ENCODE measurements around the gene GJB5. TPM values are rescaled to one million over a fixed set of nuclear protein-coding genes. Genes with fewer than 3 reads are reported as not detected.

GJB5 gene
- total RNA-seq, 6 donors from 2014 or later = 0.17 to 0.89 (median 0.30) TPM; not detected in 3

GRCh38 chr1:34779526-34779925 lies 24.7 kb downstream of the GJB5 start:
- H3K9me3 ChIP-seq = no peaks in the 10 kb centered on the region
- H3K4me1 ChIP-seq = peaks cover 12 to 17% (median 14%) of the 10 kb centered on the region in 4 donors
- no peak overlapping the region for H3K4me3 ChIP-seq
- 80 to 81% methylated on average over 5 of the region's 5 CpGs for WGBS, 2 donors
- no peak for TF ChIP-seq POLR2A (IDR thresholded peaks at IDR 0.05)
- TF ChIP-seq, protein P1, sequence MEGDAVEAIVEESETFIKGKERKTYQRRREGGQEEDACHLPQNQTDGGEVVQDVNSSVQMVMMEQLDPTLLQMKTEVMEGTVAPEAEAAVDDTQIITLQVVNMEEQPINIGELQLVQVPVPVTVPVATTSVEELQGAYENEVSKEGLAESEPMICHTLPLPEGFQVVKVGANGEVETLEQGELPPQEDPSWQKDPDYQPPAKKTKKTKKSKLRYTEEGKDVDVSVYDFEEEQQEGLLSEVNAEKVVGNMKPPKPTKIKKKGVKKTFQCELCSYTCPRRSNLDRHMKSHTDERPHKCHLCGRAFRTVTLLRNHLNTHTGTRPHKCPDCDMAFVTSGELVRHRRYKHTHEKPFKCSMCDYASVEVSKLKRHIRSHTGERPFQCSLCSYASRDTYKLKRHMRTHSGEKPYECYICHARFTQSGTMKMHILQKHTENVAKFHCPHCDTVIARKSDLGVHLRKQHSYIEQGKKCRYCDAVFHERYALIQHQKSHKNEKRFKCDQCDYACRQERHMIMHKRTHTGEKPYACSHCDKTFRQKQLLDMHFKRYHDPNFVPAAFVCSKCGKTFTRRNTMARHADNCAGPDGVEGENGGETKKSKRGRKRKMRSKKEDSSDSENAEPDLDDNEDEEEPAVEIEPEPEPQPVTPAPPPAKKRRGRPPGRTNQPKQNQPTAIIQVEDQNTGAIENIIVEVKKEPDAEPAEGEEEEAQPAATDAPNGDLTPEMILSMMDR (IDR thresholded peaks at IDR 0.05) = no peak
- TF ChIP-seq EP300 (IDR thresholded peaks at IDR 0.05) = no peak
- TF ChIP-seq POLR2AphosphoS5 (IDR thresholded peaks at IDR 0.05) = no peak
- peaks cover 0 to 18% (median 7%) of the 10 kb centered on the region in 4 donors for H3K27me3 ChIP-seq
- no peak overlapping the region for H3K27ac ChIP-seq
- DNase-seq = peak in 1 of 2 donors; percentile 6
- H3K36me3 ChIP-seq = no peaks in the 10 kb centered on the region
- no peak for ATAC-seq (ENCODE audit: low FRiP score in 2 of 2)

DNA sequence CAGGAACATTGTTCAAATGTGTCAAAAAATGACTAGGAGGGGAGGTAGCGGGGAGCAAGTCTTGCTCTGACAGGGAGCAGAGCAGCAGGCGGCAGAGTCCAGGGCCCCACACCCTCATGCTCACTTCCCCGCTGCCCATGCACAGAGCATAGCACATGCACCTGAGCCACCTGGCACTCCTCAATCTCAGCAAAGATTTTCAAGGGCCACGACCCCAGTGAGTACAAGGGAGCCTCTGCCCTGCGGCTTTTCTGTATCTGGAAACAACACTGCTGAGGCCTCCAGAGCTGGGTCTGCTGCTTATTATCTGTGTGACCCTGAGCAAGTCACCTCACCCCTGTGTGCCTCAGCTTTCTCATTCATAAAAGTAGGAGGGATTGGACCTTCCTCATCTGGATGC lies 25.1 kb downstream of the GJB5 start:
- peaks cover 12 to 17% (median 14%) of the 10 kb centered on the region in 4 donors for H3K4me1 ChIP-seq
- peaks cover 0 to 18% (median 7%) of the 10 kb centered on the region in 4 donors for H3K27me3 ChIP-seq
- TF ChIP-seq EP300 (IDR thresholded peaks at IDR 0.05) = no peak
- no peak for TF ChIP-seq POLR2AphosphoS5 (IDR thresholded peaks at IDR 0.05)
- TF ChIP-seq, protein P1 (IDR thresholded peaks at IDR 0.05) = no peak
- no peak for TF ChIP-seq POLR2A (IDR thresholded peaks at IDR 0.05)
- no peak overlapping the region for H3K27ac ChIP-seq
- ATAC-seq (ENCODE audit: low FRiP score in 2 of 2) (no peak), DNase-seq (peak in 1 of 2 donors; percentile 4)
- WGBS, 2 donors = 90 to 91% methylated on average over 2 to 5 of the region's 5 CpGs
- no peak overlapping the region for H3K4me3 ChIP-seq
- H3K9me3 ChIP-seq = no peaks in the 10 kb centered on the region
- H3K36me3 ChIP-seq = no peaks in the 10 kb centered on the region

GRCh38 chr1:34780528-34780927 lies 25.7 kb downstream of the GJB5 start:
- WGBS, 2 donors = 84 to 89% methylated on average over 1 of the region's 2 CpGs
- no peak for DNase-seq

DNA sequence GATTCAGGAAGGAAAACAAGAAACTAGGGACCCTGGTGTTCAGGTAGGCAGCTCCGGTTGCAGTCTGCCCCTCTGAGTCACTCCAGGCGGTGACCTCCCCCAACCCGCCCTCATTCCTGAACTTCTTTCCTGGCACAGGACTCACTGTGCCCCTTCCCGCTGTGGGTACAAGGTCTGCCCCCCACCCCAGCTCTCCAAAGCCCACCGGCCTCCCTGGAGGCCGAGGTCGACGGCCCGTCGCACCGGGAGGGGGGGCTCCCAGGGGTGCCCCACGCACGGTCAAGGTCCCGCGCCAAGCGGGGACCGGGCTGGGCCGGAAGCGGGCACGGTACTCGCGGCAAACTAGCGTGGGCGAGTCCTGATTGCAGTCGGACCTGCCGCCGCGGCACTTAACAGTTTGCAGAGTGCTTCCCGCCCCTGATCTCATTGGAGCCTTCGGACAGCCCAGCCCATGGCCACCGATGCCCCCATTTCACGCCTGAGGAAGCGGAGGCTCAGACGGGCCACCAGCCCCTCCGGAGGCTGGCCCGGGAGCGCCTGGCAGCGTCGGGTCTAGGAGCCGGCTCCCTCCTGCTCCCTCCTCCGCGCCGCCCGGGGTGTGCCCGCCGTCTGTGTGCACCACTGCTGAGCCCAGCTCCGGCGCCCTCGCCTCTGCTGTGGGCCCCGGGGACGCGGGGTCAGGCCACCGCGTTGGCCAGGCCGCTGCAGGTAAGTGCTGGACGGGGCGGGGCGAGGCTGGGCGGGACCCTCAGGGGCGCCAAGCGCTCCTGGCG lies 26.4 kb downstream of the GJB5 start, which contains the start of gene GJB3:
TSS of gene GJB3 (plus strand) at position 144 of the 773 bp plus-strand sequence. CDS start 3,549 bp downstream, outside the sequence.
- H3K27ac ChIP-seq = peak within 1 kb of the TSS in 1 of 4 donors; percentile 34
- H3K27me3 ChIP-seq = peaks cover 0 to 18% (median 7%) of the 10 kb centered on the region in 4 donors
- ATAC-seq (ENCODE audit: low FRiP score in 2 of 2) = peak; percentile 5 to 34
- TF ChIP-seq EP300 (IDR thresholded peaks at IDR 0.05) (no peak), POLR2AphosphoS5 (IDR thresholded peaks at IDR 0.05) (no peak), POLR2A (IDR thresholded peaks at IDR 0.05) (no peak)
- TF ChIP-seq, protein P1 (IDR thresholded peaks at IDR 0.05) = no peak
- peak in 1 of 2 donors; percentile 87 for DNase-seq
- no peaks in the 10 kb centered on the region for H3K9me3 ChIP-seq
- no peaks in the 10 kb centered on the region for H3K36me3 ChIP-seq
- 4 to 16% methylated on average over 6 to 32 of the region's 62 CpGs for WGBS, 2 donors
- H3K4me1 ChIP-seq = peaks cover 12 to 17% (median 15%) of the 10 kb centered on the region in 4 donors
- H3K4me3 ChIP-seq = peak within 1 kb of the TSS; percentile 7 to 45 (median 34)

More at GRCh38 chr1:34780528-34780927, 25.7 kb downstream of the GJB5 start:
- no peak overlapping the region for H3K27ac ChIP-seq
- peak overlapping the region in 1 of 4 donors; percentile 45 for H3K4me3 ChIP-seq
- TF ChIP-seq, protein P1 (IDR thresholded peaks at IDR 0.05) = no peak
- TF ChIP-seq POLR2AphosphoS5 (IDR thresholded peaks at IDR 0.05) = no peak
- TF ChIP-seq POLR2A (IDR thresholded peaks at IDR 0.05) = no peak
- TF ChIP-seq EP300 (IDR thresholded peaks at IDR 0.05) = no peak
- peaks cover 0 to 18% (median 7%) of the 10 kb centered on the region in 4 donors for H3K27me3 ChIP-seq
- no peaks in the 10 kb centered on the region for H3K9me3 ChIP-seq
- ATAC-seq (ENCODE audit: low FRiP score in 2 of 2) = no peak
- H3K36me3 ChIP-seq = no peaks in the 10 kb centered on the region
- H3K4me1 ChIP-seq = peaks cover 12 to 17% (median 14%) of the 10 kb centered on the region in 4 donors
